ENCODE results near the gene ORC3. TPM values are rescaled to one million over a fixed set of nuclear protein-coding genes. Genes with fewer than 3 reads are reported as not detected.

The ORC3 gene
- total and polyA plus RNA-seq, 10 of the 15 experiments (the other 5 are each of a cell fraction or from before 2014, with no cell fraction given) = 27.2 to 76.3 (median 54.6) TPM

GRCh38 chr6:87553159-87553765, 36.7 kb upstream of the ORC3 start:
- RAD21 ChIA-PET (ENCODE audit: unreplicated experiment) = no interaction called here
- Histone ChIP-seq H3K4me1 (ENCODE audit: control insufficient read depth, insufficient read depth, low read length) (no peaks in the 10 kb centered on the region), H4K20me1 (ENCODE audit: control insufficient read depth, insufficient read depth) (no peaks in the 10 kb centered on the region), H3K79me2 (ENCODE audit: control insufficient read depth, insufficient read depth, low read length) (no peaks in the 10 kb centered on the region), H3K9ac (ENCODE audit: control insufficient read depth, insufficient read depth, low read length) (no peak overlapping the region), H3K4me2 (ENCODE audit: control insufficient read depth, insufficient read depth) (no peak overlapping the region), H2AFZ (ENCODE audit: control insufficient read depth, low read depth, low read length) (no peak overlapping the region), H3K9me3 (replicated peaks; ENCODE audit: control insufficient read depth, insufficient read depth, low read length) (no peaks in the 10 kb centered on the region), H3K27me3 (replicated peaks in 1 of 2; ENCODE audit: control insufficient read depth in 2 of 2, insufficient read depth in 2 of 2, low read length in 1 of 2) (no peaks in the 10 kb centered on the region), H3K27ac (ENCODE audit: control insufficient read depth, insufficient read depth) (no peak overlapping the region), H3K4me3 (no peak overlapping the region), H3K36me3 (ENCODE audit: control insufficient read depth in 2 of 2, insufficient read depth in 2 of 2, low read length in 1 of 2) (peaks cover 1 to 12% of the 10 kb centered on the region in 2 experiments)
- FAIRE-seq (no peak), ATAC-seq (no peak), DNase-seq (ENCODE audit: low read depth, low spot score) (no peak)
- intact Hi-C loops (cut with micrococcal nuclease; ENCODE audit: unreplicated experiment) (no loop called here), in situ Hi-C loops (cut with MboI) (no loop called here)
- no TSS peak for BruUV-seq (replicated peaks)
- SMC1A ChIA-PET (ENCODE audit: uncharacterized antibody, unreplicated experiment) = interaction anchor here (0.9 to 1.7 kb wide), 5 partner anchors 8 to 57 kb away, joined by 3 to 6 read pairs (median 3); no protein-coding TSS in a partner anchor
- TF ChIP-seq IRF5 (IDR thresholded peaks at IDR 0.05; ENCODE audit: borderline replicate concordance) = no peak
- no peak for TF ChIP-seq POLR2A (IDR thresholded peaks at IDR 0.05; ENCODE audit: low read depth, low read length)
- no peak for TF ChIP-seq TCF3 (IDR thresholded peaks at IDR 0.05; ENCODE audit: borderline replicate concordance, insufficient read depth, low read depth, low read length)
- TF ChIP-seq RAD21 (IDR thresholded peaks at IDR 0.05; ENCODE audit: insufficient read depth, low read depth, low read length) = no peak
- no peak for TF ChIP-seq SMC3 (IDR thresholded peaks at IDR 0.05; ENCODE audit: borderline replicate concordance, low read length)
- no peak for TF ChIP-seq STAT1 (conservative IDR thresholded peaks at IDR 0.05)
- no peak for TF ChIP-seq NRF1 (conservative IDR thresholded peaks at IDR 0.05; ENCODE audit: low read depth, low read length)
- TF ChIP-seq NFYA (IDR thresholded peaks at IDR 0.05; ENCODE audit: borderline replicate concordance, low read depth, low read length) = no peak
- TF ChIP-seq TCF12 (IDR thresholded peaks at IDR 0.05; ENCODE audit: low read depth, low read length) = no peak
- CTCF ChIA-PET = no interaction called here
- POLR2A ChIA-PET = no interaction called here
- WGBS (ENCODE audit: insufficient coverage, insufficient replicate concordance, low lambda C conversion rate, missing lambda C conversion rate) = 98% methylated on average over 4 of the region's 4 CpGs
